ENCODE data around the gene GPC3. TPM values are rescaled to one million over a fixed set of nuclear protein-coding genes. Genes with fewer than 3 reads are reported as not detected.

GPC3 gene
- total RNA-seq, 1 experiment from 2014 or later, result 233 TPM

DNA sequence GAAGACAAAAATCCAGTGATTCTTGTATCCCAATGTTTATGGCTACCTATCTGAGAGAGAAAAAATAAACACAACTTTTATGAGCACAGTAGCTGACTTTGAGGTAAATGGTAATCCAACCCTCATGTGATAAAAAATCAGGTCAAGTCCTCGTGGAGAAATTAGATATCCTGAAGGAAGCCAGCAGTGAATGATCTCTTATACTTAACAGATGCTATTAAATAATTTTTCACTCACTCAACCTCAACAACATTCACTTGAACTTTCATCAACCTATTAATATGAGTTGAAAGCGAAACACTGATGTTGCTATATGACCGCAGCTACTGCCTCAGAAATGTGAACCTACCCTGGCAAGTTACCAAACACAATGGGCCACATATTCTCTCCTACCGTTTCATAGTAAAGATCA, 105.4 kb downstream of the GPC3 start:
- no peak overlapping the region for H3K27ac Mint-ChIP-seq (ENCODE audit: unreplicated experiment)
- H3K9me3 Mint-ChIP-seq (ENCODE audit: unreplicated experiment), result no peaks in the 10 kb centered on the region
- Histone ChIP-seq H3K27me3 (replicated peaks; ENCODE audit: control insufficient read depth, insufficient read depth, low read length) (no peaks in the 10 kb centered on the region), H3K9me3 (no peaks in the 10 kb centered on the region), H3K4me3 (ENCODE audit: low read depth, low read length) (no peak overlapping the region), H3K36me3 (ENCODE audit: control insufficient read depth, insufficient read depth, low read length) (no peaks in the 10 kb centered on the region), H3K4me1 (peaks cover 24% of the 10 kb centered on the region)
- no peak for DNase-seq
- intact Hi-C loops (cut with micrococcal nuclease; ENCODE audit: unreplicated experiment), result no loop called here
- no TSS peak for BruUV-seq (replicated peaks)
- TF ChIP-seq, protein P1, sequence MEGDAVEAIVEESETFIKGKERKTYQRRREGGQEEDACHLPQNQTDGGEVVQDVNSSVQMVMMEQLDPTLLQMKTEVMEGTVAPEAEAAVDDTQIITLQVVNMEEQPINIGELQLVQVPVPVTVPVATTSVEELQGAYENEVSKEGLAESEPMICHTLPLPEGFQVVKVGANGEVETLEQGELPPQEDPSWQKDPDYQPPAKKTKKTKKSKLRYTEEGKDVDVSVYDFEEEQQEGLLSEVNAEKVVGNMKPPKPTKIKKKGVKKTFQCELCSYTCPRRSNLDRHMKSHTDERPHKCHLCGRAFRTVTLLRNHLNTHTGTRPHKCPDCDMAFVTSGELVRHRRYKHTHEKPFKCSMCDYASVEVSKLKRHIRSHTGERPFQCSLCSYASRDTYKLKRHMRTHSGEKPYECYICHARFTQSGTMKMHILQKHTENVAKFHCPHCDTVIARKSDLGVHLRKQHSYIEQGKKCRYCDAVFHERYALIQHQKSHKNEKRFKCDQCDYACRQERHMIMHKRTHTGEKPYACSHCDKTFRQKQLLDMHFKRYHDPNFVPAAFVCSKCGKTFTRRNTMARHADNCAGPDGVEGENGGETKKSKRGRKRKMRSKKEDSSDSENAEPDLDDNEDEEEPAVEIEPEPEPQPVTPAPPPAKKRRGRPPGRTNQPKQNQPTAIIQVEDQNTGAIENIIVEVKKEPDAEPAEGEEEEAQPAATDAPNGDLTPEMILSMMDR (IDR thresholded peaks at IDR 0.05; ENCODE audit: insufficient read depth in 1 of 2, low read depth in 1 of 2, low read length in 1 of 2, severe bottlenecking in 1 of 2, unreplicated experiment in 1 of 2), result no peak
- no peak overlapping the region for H3K4me3 Mint-ChIP-seq (ENCODE audit: unreplicated experiment)
- CTCF ChIA-PET, result no interaction called here
- peaks cover 8% of the 10 kb centered on the region for H3K4me1 Mint-ChIP-seq (ENCODE audit: low read depth, unreplicated experiment)
- H3K27me3 Mint-ChIP-seq (ENCODE audit: insufficient read depth, unreplicated experiment), result no peaks in the 10 kb centered on the region
- POLR2A ChIA-PET, result no interaction called here
- peaks cover under 1% of the 10 kb centered on the region for H3K36me3 Mint-ChIP-seq (ENCODE audit: insufficient read depth, unreplicated experiment)

DNA sequence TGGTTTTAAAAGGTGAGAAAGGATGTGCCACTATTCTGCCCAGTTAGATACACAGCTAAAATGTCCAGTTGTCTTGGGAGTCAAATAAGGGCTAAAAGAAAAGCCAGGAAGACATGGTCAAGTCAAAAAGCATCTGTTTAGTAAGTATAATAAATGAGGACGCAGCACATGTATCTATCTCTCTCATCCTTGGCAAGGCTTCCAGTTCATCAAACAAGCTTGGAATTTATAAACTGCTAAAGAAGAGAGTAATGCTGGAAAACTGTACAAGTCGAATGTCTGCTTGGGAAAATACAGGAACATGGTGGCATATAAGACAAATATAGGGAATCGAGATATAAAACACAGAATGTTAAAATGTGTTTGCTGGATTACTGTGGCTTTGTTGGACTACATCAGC, 106.7 kb downstream of the GPC3 start:
- TF ChIP-seq, protein P1 (IDR thresholded peaks at IDR 0.05; ENCODE audit: insufficient read depth in 1 of 2, low read depth in 1 of 2, low read length in 1 of 2, severe bottlenecking in 1 of 2, unreplicated experiment in 1 of 2), result no peak
- CTCF ChIA-PET, result no interaction called here
- intact Hi-C loops (cut with micrococcal nuclease; ENCODE audit: unreplicated experiment), result no loop called here
- peaks cover 8% of the 10 kb centered on the region for H3K4me1 Mint-ChIP-seq (ENCODE audit: low read depth, unreplicated experiment)
- no peaks in the 10 kb centered on the region for H3K27me3 ChIP-seq (replicated peaks; ENCODE audit: control insufficient read depth, insufficient read depth, low read length)
- no peak overlapping the region for H3K4me3 Mint-ChIP-seq (ENCODE audit: unreplicated experiment)
- H3K36me3 Mint-ChIP-seq (ENCODE audit: insufficient read depth, unreplicated experiment), result peaks cover 13% of the 10 kb centered on the region
- H3K36me3 ChIP-seq (ENCODE audit: control insufficient read depth, insufficient read depth, low read length), result no peaks in the 10 kb centered on the region
- no peaks in the 10 kb centered on the region for H3K9me3 ChIP-seq
- DNase-seq, result no peak
- H3K27me3 Mint-ChIP-seq (ENCODE audit: insufficient read depth, unreplicated experiment), result no peaks in the 10 kb centered on the region
- no peaks in the 10 kb centered on the region for H3K9me3 Mint-ChIP-seq (ENCODE audit: unreplicated experiment)
- POLR2A ChIA-PET, result no interaction called here
- no peak overlapping the region for H3K27ac Mint-ChIP-seq (ENCODE audit: unreplicated experiment)
- no TSS peak for BruUV-seq (replicated peaks)
- no peak overlapping the region for H3K4me3 ChIP-seq (ENCODE audit: low read depth, low read length)
- H3K4me1 ChIP-seq, result peaks cover 11% of the 10 kb centered on the region; the same call in 1 of the 2 replicates

DNA sequence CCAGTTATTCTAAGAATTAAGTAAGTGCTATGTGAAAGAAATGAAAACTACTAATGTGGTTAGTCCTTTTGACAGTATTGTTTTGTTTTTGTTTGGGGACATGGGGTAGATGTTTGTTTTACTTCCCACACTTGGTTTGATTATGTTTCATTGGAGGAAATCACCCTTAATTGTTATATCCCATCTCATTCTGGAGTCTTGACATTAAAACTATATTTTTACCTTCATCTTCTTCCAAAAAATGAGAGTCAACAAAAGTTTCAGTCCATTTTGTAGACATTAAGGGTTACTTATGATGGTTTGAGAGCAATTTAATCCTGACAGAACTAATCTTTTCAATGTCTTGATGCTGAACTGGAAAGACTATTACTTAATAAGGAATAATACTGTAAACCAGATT, 108.7 kb downstream of the GPC3 start:
- BruUV-seq (replicated peaks), result no TSS peak
- TF ChIP-seq, protein P1 (IDR thresholded peaks at IDR 0.05; ENCODE audit: insufficient read depth in 1 of 2, low read depth in 1 of 2, low read length in 1 of 2, severe bottlenecking in 1 of 2, unreplicated experiment in 1 of 2), result no peak
- H3K27me3 Mint-ChIP-seq (ENCODE audit: insufficient read depth, unreplicated experiment), result no peaks in the 10 kb centered on the region
- ChIA-PET POLR2A (no interaction called here), CTCF (no interaction called here)
- no peak for DNase-seq
- intact Hi-C loops (cut with micrococcal nuclease; ENCODE audit: unreplicated experiment), result no loop called here
- H3K27me3 ChIP-seq (replicated peaks; ENCODE audit: control insufficient read depth, insufficient read depth, low read length), result no peaks in the 10 kb centered on the region
- no peaks in the 10 kb centered on the region for H3K4me1 ChIP-seq
- H3K4me3 Mint-ChIP-seq (ENCODE audit: unreplicated experiment), result no peak overlapping the region
- peaks cover 13% of the 10 kb centered on the region for H3K36me3 Mint-ChIP-seq (ENCODE audit: insufficient read depth, unreplicated experiment)
- H3K9me3 ChIP-seq, result no peaks in the 10 kb centered on the region
- no peaks in the 10 kb centered on the region for H3K9me3 Mint-ChIP-seq (ENCODE audit: unreplicated experiment)
- no peak overlapping the region for H3K27ac Mint-ChIP-seq (ENCODE audit: unreplicated experiment)
- no peaks in the 10 kb centered on the region for H3K4me1 Mint-ChIP-seq (ENCODE audit: low read depth, unreplicated experiment)
- no peaks in the 10 kb centered on the region for H3K36me3 ChIP-seq (ENCODE audit: control insufficient read depth, insufficient read depth, low read length)
- H3K4me3 ChIP-seq (ENCODE audit: low read depth, low read length), result no peak overlapping the region
